T-helper 17 cell (primary cell): ENCODE data around the gene CTAGE6. TPM values are rescaled to one million over a fixed set of nuclear protein-coding genes. Genes with fewer than 3 reads are reported as not detected.
A peak's percentile ranks its signal among the peaks of the same experiment; 100 is the strongest.
"Not testable (repeated sequence)": the region's sequence is repeated elsewhere in the genome, so short reads cannot be mapped to it uniquely, and the experiment has no call there.

Experiments used
- ATAC-seq: fragments of 150-1000 bp; cut with Tn5 transposase; 2 replicates; pipeline ENCODE4 v1.10.0; 2021; ENCODE audit warnings: mild to moderate bottlenecking, moderate library complexity
- DNase-seq, 3 donors: peaks; one replicate each; pipeline versions ENCODE4 v3.0.0 to v3.0.0-alpha.2; 2020 to 2021
- H3K9me3 ChIP-seq: one replicate; pipeline ENCODE4 v1.7.0; 2013; ENCODE audit warnings: low read length, mild to moderate bottlenecking; ENCODE audit not compliant: control insufficient read depth, poor library complexity, severe bottlenecking
- H3K27ac Mint-ChIP-seq: one replicate; pipeline ENCODE4 v1.8.0; 2022; ENCODE audit warnings: mild to moderate bottlenecking, moderate library complexity, mixed read lengths
- H3K27me3 Mint-ChIP-seq: one replicate; pipeline ENCODE4 v1.8.0; 2022; ENCODE audit warnings: mixed read lengths
- H3K36me3 Mint-ChIP-seq: one replicate; pipeline ENCODE4 v1.8.0; 2022; ENCODE audit warnings: low read depth, mixed read lengths
- H3K4me1 Mint-ChIP-seq: one replicate; pipeline ENCODE4 v1.8.0; 2022; ENCODE audit warnings: mild to moderate bottlenecking, mixed read lengths
- H3K4me3 Mint-ChIP-seq: one replicate; pipeline ENCODE4 v1.8.0; 2022; ENCODE audit warnings: mild to moderate bottlenecking, moderate library complexity, mixed read lengths
- total RNA-seq, 4 donors: library from RNA in 2 of 4; stranded (reverse) in 2 of 4; gene quantifications; one replicate each; pipeline ENCODE4 v1.2.3 and lab custom pipeline; 2022 to 2026

Gene CTAGE6
- total RNA-seq, 2 donors from 2014 or later = 0.73 to 1.1 TPM

DNA sequence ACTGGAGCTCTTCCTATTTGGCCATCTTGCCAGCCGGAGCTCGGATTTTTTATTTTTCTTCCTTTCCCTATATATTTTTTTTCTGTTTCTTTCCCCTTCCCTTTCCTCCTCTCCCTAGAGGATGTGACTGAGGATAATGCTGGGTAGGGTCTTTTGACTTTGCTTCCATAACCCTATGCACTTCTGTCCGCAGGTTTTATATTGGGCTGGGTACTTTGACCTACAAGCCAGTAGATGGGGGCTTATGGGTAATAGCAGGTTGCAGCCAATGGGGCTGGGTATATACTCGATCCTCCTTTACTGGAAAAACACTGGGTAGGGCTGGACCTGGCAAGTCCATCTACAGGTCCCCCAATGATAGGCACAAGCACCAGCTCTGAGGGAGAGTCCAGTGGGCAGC is 12.2 kb downstream of the CTAGE6 start:
- not testable (repeated sequence) for DNase-seq, H3K27ac Mint-ChIP-seq, H3K27me3 Mint-ChIP-seq, H3K4me1 Mint-ChIP-seq, H3K4me3 Mint-ChIP-seq, H3K9me3 ChIP-seq, ATAC-seq, H3K36me3 Mint-ChIP-seq

DNA sequence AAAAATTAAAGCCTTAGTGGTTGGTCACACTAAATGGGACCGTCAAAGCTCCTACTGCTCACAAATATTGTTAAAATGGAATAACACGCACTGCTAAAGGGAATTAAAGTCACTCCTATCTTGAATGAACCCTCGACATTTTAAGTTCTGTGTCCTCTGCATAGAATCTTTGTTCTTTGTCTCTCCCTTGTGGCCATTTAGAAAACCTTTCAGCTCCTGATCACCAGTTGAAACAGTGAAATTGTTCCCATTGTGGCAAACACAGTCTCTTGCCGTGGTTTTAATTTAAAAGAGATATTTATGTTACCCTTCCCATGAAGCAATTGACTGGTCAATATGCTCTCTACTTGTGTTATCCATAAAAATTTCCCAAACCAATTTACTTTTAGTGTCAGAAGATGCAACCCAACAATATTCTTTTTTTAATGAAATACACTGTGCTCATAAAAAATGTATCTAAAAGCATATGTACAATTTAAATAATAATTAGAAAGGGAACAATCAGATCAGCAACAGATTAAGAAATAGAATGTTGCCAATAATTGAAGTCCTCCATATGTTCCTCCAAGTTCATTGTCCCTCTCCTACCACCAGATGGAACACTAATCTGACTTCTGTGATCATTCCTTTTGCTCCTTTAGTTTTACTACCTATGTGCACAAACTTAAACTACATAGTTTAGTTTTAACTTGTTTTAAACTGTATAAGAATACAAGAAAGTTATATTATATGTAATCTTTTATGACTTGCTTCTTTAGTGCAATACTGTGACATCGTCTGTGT is 20.3 kb downstream of the CTAGE6 start:
- not testable (repeated sequence) for H3K9me3 ChIP-seq, H3K4me3 Mint-ChIP-seq, DNase-seq, H3K36me3 Mint-ChIP-seq, H3K27me3 Mint-ChIP-seq, H3K4me1 Mint-ChIP-seq
- peak; percentile 78 for ATAC-seq
- H3K27ac Mint-ChIP-seq = peak overlapping the region; percentile 43

DNA sequence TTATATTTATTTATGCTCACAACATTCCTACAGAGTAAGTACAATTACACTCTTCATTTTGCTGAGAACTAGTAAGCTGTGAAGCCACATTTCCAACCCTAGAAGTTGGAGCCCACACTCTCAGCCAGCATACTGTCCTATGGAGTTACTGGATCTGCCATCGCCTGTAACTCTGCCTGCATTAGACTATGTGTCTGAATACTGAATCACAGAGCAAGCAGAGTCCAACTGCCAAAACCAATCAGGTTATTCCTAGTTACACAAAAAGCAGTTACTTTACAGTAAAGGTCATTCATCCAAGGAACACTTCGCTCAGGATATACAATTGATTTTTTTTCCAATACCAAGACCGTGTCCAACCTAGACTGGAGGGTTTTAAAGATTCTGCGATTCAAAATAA is 21.5 kb downstream of the CTAGE6 start:
- Mint-ChIP-seq H3K36me3 (no peaks in the 10 kb centered on the region), H3K4me3 (no peak overlapping the region), H3K27me3 (no peaks in the 10 kb centered on the region), H3K4me1 (peaks cover 6% of the 10 kb centered on the region), H3K27ac (no peak overlapping the region)
- no peaks in the 10 kb centered on the region for H3K9me3 ChIP-seq
- ATAC-seq (no peak), DNase-seq (no peak)

DNA sequence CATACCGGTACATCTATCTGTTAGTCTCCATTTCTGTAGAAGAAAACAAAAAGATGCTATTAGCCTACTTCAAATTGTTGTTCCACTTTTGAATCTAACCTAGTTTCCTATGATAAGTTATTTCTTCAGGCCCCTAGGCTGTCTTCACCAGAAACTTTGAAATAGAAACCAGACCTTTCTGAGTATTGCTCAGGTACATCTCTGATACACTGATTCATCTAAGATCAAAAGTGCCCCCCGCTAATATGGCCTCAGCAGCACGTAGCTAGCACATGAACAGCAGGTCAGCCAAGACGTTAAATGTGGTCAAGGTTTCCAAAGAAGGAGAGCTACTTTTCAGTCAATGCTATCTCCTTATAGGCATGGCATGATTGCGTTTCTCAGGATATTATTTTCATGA is 23.6 kb downstream of the CTAGE6 start:
- H3K9me3 ChIP-seq = no peaks in the 10 kb centered on the region
- Mint-ChIP-seq H3K27me3 (no peaks in the 10 kb centered on the region), H3K27ac (peak overlapping the region; percentile 27), H3K4me3 (no peak overlapping the region), H3K4me1 (peaks cover 6% of the 10 kb centered on the region), H3K36me3 (peaks cover 2% of the 10 kb centered on the region)
- ATAC-seq (no peak), DNase-seq (no peak)

DNA sequence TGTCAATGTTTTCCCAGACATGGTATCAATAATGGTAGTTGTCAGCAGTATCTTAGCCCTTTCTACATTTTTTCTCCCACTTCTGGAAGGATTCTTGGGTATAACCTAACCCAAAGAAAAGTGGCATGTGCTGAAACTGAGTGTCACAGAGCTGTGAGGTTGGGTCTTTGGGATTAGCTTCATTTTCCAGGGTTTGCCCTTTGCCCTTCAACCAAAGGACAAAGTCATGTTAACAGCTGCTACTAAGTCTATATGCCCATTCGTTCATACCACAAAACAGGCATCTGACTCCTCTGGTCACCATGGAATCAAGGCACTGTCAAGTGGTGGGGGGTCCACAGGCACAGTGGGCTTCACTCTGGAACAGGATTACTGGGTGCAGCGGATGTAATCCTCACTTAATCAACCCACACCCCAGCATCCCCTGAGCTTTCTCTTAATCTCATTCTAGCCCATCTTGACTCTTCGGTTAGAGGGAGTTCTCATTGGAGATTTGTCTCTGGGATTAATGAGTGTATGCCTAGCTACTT is 29.1 kb downstream of the CTAGE6 start:
- DNase-seq (no peak), ATAC-seq (no peak)
- H3K9me3 ChIP-seq = no peaks in the 10 kb centered on the region
- Mint-ChIP-seq H3K4me1 (no peaks in the 10 kb centered on the region), H3K27me3 (no peaks in the 10 kb centered on the region), H3K36me3 (peaks cover 2% of the 10 kb centered on the region), H3K4me3 (no peak overlapping the region), H3K27ac (no peak overlapping the region)

DNA sequence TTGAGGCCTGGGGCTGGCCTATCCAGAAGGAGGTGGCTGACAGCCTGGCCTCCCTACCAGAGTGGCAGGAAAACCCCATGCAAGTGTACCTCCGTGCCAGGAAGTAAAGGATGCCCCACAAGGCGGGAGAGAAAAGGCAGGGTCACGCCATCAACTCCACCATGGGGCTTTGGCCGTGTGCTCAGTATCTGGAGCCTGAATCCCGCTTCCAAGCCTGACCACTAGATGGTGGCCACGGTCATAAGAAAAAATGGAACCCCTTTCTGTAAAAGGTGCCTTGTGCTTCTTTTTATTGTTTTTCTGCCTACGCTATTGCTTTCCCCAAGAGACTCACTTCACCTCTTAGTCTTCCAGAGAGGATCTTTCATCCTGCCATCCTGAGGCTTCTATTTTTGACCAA is 29.9 kb downstream of the CTAGE6 start:
- H3K4me3 Mint-ChIP-seq, H3K36me3 Mint-ChIP-seq, H3K9me3 ChIP-seq, H3K27ac Mint-ChIP-seq, DNase-seq, H3K27me3 Mint-ChIP-seq, H3K4me1 Mint-ChIP-seq: not testable (repeated sequence)
- ATAC-seq = peak; percentile 56

DNA sequence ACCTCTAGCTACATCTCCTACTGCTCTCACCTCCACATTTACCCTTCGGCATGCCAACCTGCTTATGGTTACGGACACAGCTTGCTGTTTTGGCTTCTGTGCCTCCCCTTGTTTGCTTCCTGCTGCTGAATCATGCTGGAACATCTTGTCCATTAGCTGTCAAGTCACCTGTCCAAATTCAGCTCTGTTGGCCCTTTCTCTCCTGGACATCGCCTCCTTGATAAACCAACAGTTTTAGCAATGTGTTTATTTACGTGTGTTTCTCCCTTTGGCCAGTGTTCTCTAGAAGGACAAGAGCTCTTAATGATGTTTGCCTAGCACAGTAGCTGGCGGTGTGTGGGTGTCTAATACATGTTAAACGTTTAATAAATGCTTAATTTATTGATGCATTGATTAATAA is 31.4 kb downstream of the CTAGE6 start:
- H3K36me3 Mint-ChIP-seq, H3K9me3 ChIP-seq, H3K4me1 Mint-ChIP-seq, ATAC-seq, H3K4me3 Mint-ChIP-seq, H3K27ac Mint-ChIP-seq, H3K27me3 Mint-ChIP-seq, DNase-seq: not testable (repeated sequence)

DNA sequence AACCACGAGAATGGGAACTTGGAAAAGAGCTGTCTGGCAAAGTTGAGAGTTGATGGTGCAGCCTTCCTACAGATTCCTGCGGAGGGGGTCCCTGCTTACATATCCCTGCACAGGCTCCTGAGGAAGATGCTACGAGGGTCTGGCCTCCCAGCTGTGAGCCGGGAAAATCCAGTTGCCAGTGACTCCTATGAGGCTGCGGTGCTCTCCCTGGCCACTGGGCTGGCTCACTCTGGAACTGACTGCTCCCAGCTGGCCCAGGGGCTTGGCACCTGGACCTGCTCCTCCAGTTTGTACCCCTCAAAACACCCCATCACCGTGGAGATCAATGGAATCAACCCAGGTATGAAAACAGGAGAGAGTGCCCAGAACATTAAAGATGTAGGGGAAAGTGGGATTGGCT is 37.2 kb downstream of the CTAGE6 start:
- ATAC-seq, H3K27ac Mint-ChIP-seq, H3K27me3 Mint-ChIP-seq, H3K9me3 ChIP-seq, H3K36me3 Mint-ChIP-seq, H3K4me3 Mint-ChIP-seq, DNase-seq, H3K4me1 Mint-ChIP-seq: not testable (repeated sequence)

DNA sequence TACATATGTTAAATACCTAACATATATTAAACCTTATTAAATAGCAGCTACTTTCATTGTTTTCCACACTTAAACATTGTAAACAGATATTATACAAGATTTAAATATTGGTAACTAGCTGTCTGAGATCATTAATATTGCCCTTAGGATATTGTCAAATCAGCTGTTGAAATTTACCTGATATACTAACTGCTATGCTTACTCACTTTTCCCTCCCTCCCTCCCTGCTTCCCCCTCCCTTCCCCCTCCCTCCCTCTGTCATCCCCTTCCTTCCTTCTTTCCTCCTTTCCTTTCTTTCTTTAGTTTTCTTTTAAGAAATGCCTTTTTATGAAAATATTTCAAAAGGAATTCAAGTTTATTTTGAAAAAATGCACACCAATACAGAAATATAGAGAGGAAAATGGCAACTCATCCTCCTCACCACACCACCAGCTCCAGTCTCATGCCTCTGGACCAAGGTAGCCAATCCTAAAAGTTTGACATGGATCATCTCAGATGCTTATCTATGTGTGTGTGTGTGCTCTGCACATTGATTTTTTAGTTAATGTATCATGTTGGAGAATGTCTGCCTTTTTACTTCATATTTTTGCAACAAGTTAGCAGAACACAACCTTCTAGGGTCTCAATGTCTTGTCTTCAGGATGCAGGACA is 41.8 kb downstream of the CTAGE6 start:
- H3K9me3 ChIP-seq, H3K27me3 Mint-ChIP-seq, H3K36me3 Mint-ChIP-seq, H3K4me1 Mint-ChIP-seq, H3K4me3 Mint-ChIP-seq, ATAC-seq, DNase-seq, H3K27ac Mint-ChIP-seq: not testable (repeated sequence)

DNA sequence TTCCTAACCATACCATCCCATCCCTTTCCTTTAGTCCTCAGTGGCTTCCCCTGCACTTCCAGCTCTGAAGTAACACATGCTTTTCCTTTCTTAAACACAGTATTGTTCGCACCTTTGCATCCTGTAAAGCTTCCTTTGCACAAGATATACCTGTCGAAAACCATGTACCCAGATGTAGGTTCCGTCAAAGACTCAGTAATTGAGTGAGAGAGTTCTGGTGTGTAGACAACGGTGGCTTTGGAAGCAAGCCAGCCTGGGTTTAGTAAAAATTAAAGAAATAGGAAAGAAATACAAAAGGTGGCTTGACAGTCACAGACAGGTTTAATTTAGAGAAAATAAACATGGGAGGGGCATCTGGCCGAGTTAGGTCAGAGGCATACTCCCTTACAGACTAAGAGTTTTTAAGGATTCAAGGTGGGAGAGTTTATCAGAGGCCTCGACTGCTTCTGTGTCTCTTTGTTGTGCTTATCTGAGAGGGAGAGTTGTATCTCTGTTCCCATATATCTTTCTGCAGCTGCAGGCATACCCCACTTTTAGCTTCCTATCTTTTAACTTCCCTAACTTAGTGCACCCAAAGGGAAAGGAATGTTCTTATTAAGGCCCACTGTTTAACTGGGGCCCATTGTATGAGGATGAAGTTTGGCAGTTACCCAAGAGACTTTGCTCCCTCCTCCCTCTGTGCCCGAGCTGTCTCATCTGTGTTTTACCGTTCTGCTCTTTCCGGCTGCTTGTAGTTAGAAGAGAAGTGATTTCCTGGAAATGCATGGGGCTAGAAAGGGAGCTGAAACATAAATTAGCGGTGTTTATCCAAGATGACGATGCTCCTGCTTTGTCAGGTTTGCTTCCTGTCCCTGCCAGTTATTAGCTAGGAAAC is 42.7 kb downstream of the CTAGE6 start:
- not testable (repeated sequence) for H3K36me3 Mint-ChIP-seq, H3K4me3 Mint-ChIP-seq, DNase-seq, H3K9me3 ChIP-seq, H3K4me1 Mint-ChIP-seq, H3K27ac Mint-ChIP-seq, H3K27me3 Mint-ChIP-seq
- ATAC-seq = peak; percentile 76

DNA sequence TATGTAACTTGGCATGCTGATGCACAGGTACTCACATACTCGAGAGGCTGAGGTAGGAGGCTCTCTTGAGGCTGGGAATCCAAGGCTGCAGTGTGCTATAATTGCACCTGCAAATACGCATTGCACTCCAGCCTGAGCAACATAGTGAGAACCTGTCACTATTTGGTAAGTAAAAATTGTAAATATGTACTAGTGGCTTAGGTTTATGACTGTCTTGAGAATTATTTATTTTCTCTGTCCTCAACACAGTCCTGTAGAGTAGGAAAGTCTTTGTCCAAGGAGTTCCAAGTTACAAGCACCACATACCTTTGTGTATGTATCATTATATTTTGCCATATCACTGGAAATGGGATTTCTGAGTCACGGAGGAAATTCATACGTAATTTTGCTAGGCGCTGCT is 45.1 kb downstream of the CTAGE6 start:
- H3K36me3 Mint-ChIP-seq, H3K27ac Mint-ChIP-seq, ATAC-seq, H3K4me3 Mint-ChIP-seq, H3K27me3 Mint-ChIP-seq, DNase-seq, H3K9me3 ChIP-seq, H3K4me1 Mint-ChIP-seq: not testable (repeated sequence)

DNA sequence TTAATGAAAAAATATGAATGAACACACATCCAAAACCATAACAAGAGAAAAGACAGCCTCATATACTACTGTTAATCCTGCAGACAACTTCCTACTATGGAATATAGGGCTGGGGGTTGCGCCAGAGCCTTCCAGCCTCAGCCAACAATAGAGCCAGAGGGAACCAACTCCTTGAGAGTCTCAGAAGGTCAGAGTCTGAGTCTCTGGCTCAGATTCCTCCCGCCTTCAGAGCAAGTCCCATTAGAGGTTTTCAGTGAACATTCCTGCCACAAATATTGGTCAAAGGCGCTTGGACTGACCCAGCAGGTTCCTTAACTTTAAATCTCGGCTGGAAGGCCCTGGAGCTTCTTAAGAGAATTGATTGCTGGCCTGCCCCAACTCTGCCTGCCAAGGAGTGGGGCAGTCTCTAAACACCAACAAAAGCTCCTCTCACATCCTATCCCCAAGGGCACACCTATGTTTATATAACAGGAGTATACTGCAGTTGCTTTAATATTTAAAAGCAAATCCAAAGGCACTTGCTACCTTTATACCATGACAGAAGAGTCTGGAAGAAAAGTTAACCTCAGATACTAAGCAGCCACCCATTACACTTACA is 45.7 kb downstream of the CTAGE6 start:
- not testable (repeated sequence) for H3K36me3 Mint-ChIP-seq, H3K27ac Mint-ChIP-seq, H3K4me3 Mint-ChIP-seq, H3K9me3 ChIP-seq, ATAC-seq, H3K27me3 Mint-ChIP-seq, H3K4me1 Mint-ChIP-seq, DNase-seq

DNA sequence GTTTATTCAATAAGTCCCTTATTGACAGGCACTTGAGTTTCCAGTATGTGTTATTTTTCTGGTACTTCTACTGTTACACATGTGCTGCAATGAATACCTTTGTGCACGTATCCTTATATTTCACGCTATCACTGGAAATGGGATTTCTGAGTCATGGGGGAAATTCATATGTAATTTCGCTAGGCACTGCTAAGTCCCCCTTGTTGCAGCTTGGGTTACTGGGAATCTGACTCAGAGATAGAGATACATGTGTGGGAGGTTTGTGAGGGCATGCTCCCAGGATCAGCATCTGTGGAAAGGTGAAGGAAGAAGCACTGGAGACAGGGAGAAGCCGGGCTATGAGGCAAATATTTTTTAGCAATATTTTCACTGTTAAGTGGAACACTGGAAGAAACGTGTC is 47.6 kb downstream of the CTAGE6 start:
- ATAC-seq = not testable (repeated sequence)

More for the DNA sequence above, 47.6 kb downstream of the CTAGE6 start:
- not testable (repeated sequence) for H3K9me3 ChIP-seq, H3K4me1 Mint-ChIP-seq, DNase-seq, H3K27ac Mint-ChIP-seq, H3K36me3 Mint-ChIP-seq, H3K27me3 Mint-ChIP-seq, H3K4me3 Mint-ChIP-seq
